IMR-90 (cell line): ENCODE measurements around the gene TEDC2.

Experiments used
- BHLHE40 ChIP-seq: fragments of 150-350 bp; IDR thresholded peaks from 2 replicates; pipeline ENCODE4 v1.6.1; 2016; ENCODE audit warnings: mild to moderate bottlenecking, low read depth, low read length
- CEBPB ChIP-seq: IDR thresholded peaks from 2 replicates; pipeline ENCODE4 v1.6.1; 2012; ENCODE audit warnings: low read depth, low read length, improper control_type of control experiment
- CHD1 ChIP-seq: IDR thresholded peaks from 2 replicates; pipeline ENCODE4 v1.6.1; 2012; ENCODE audit warnings: low read depth, low read length, improper control_type of control experiment
- MAFK ChIP-seq: IDR thresholded peaks from 2 replicates; pipeline ENCODE4 v1.6.1; 2012; ENCODE audit warnings: low read depth, low read length, improper control_type of control experiment
- MAZ ChIP-seq: IDR thresholded peaks from 2 replicates; pipeline ENCODE4 v1.6.1; 2012; ENCODE audit warnings: low read depth, mild to moderate bottlenecking, low read length, improper control_type of control experiment, moderate library complexity, borderline replicate concordance
- MXI1 ChIP-seq: IDR thresholded peaks from 2 replicates; pipeline ENCODE4 v1.6.1; 2012; ENCODE audit warnings: low read depth, mild to moderate bottlenecking, low read length, moderate library complexity, borderline replicate concordance
- POLR2A ChIP-seq: IDR thresholded peaks from 2 replicates; pipeline ENCODE4 v1.6.1; 2012; ENCODE audit warnings: mild to moderate bottlenecking, low read depth, low read length
- RAD21 ChIP-seq: IDR thresholded peaks from 2 replicates; pipeline ENCODE4 v1.6.1; 2012; ENCODE audit warnings: low read length, improper control_type of control experiment
- RFX5 ChIP-seq: IDR thresholded peaks from 2 replicates; pipeline ENCODE4 v1.8.0; 2012; ENCODE audit warnings: low read depth, mild to moderate bottlenecking, low read length, moderate library complexity
- TF ChIP-seq, protein P1 (sequence below): conservative IDR thresholded peaks from 2 replicates; pipeline ENCODE4 v1.5.1; 2012; ENCODE audit warnings: mild to moderate bottlenecking, low read depth, low read length, improper control_type of control experiment
- TF ChIP-seq, protein P2 (sequence below): fragments of 150-350 bp; IDR thresholded peaks from 2 replicates; pipeline ENCODE4 v1.6.1; 2016; ENCODE audit warnings: low read depth, mild to moderate bottlenecking, low read length, moderate library complexity, borderline replicate concordance
- TF ChIP-seq, protein P3 (sequence below): fragments of 150-350 bp; IDR thresholded peaks from 2 replicates; pipeline ENCODE4 v1.6.1; 2017; ENCODE audit warnings: mild to moderate bottlenecking, antibody characterized with exemption, low read length, low read depth

- TF ChIP-seq, protein P1, sequence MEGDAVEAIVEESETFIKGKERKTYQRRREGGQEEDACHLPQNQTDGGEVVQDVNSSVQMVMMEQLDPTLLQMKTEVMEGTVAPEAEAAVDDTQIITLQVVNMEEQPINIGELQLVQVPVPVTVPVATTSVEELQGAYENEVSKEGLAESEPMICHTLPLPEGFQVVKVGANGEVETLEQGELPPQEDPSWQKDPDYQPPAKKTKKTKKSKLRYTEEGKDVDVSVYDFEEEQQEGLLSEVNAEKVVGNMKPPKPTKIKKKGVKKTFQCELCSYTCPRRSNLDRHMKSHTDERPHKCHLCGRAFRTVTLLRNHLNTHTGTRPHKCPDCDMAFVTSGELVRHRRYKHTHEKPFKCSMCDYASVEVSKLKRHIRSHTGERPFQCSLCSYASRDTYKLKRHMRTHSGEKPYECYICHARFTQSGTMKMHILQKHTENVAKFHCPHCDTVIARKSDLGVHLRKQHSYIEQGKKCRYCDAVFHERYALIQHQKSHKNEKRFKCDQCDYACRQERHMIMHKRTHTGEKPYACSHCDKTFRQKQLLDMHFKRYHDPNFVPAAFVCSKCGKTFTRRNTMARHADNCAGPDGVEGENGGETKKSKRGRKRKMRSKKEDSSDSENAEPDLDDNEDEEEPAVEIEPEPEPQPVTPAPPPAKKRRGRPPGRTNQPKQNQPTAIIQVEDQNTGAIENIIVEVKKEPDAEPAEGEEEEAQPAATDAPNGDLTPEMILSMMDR, result no peak
- no peak for TF ChIP-seq MAZ
- TF ChIP-seq POLR2A, result no peak
- TF ChIP-seq MXI1, result no peak
- no peak for TF ChIP-seq RAD21
- TF ChIP-seq, protein P2, sequence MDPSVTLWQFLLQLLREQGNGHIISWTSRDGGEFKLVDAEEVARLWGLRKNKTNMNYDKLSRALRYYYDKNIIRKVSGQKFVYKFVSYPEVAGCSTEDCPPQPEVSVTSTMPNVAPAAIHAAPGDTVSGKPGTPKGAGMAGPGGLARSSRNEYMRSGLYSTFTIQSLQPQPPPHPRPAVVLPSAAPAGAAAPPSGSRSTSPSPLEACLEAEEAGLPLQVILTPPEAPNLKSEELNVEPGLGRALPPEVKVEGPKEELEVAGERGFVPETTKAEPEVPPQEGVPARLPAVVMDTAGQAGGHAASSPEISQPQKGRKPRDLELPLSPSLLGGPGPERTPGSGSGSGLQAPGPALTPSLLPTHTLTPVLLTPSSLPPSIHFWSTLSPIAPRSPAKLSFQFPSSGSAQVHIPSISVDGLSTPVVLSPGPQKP, result no peak
- no peak for TF ChIP-seq BHLHE40
- no peak for TF ChIP-seq MAFK
- TF ChIP-seq, protein P3, sequence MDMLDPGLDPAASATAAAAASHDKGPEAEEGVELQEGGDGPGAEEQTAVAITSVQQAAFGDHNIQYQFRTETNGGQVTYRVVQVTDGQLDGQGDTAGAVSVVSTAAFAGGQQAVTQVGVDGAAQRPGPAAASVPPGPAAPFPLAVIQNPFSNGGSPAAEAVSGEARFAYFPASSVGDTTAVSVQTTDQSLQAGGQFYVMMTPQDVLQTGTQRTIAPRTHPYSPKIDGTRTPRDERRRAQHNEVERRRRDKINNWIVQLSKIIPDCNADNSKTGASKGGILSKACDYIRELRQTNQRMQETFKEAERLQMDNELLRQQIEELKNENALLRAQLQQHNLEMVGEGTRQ, result no peak
- no peak for TF ChIP-seq CHD1
- TF ChIP-seq CEBPB, result no peak
- no peak for TF ChIP-seq RFX5
Measured at GRCh38 chr16:2437032-2437790, 22.7 kb upstream of the TEDC2 start.
